Stomach (tissue), 9 donors: ENCODE data around the gene SIM2. TPM values are rescaled to one million over a fixed set of nuclear protein-coding genes. Genes with fewer than 3 reads are reported as not detected.

Source experiments
- DNase-seq, 2 donors: peaks; one replicate each; pipeline versions ENCODE4 v3.0.0 to v3.0.0-alpha.2; 2013 to 2019
- H3K27ac ChIP-seq, 5 donors: fragments of 200-600 bp in 4 of 5; sonication (generic) in 4 of 5; one replicate each; pipeline ENCODE4 v1.5.1; 2013 to 2019; ENCODE audit warnings: mild to moderate bottlenecking in 1 of 5, moderate library complexity in 1 of 5
- H3K27me3 ChIP-seq, 3 donors: fragments of 200-600 bp; sonication (generic); one replicate each; pipeline ENCODE4 v1.5.1; 2017 to 2019; ENCODE audit warnings: mixed run types in 1 of 3
- H3K36me3 ChIP-seq, 4 donors: fragments of 200-600 bp; sonication (generic); 1 replicate in 3 of 4; 2 replicates in 1 of 4; pipeline ENCODE4 v1.5.1; 2016 to 2019
- H3K4me1 ChIP-seq, 4 donors: fragments of 200-600 bp; sonication (generic); one replicate each; pipeline ENCODE4 v1.5.1; 2016 to 2019
- H3K4me3 ChIP-seq, 4 donors: fragments of 200-600 bp; sonication (generic) in 3 of 4; one replicate each; pipeline ENCODE4 v1.5.1; 2016 to 2019; ENCODE audit warnings: mild to moderate bottlenecking in 1 of 4
- H3K9me3 ChIP-seq, 4 donors: fragments of 200-600 bp; sonication (generic); one replicate each; pipeline ENCODE4 v1.5.1; 2016 to 2019
- CTCF ChIP-seq, 7 experiments: fragments of 450-650 bp in 4 of 7; fragments of 200-600 bp in 3 of 7; sonication (generic) in 3 of 7; IDR thresholded peaks; one replicate each; pipeline ENCODE4 v1.5.1; 2016 to 2019; ENCODE audit warnings: antibody characterized with exemption in 7 of 7, control low read depth in 2 of 7, mild to moderate bottlenecking in 1 of 7
- EP300 ChIP-seq: sonication (generic); formaldehyde crosslinking; IDR thresholded peaks from one replicate; pipeline ENCODE4 v1.6.1; 2017; ENCODE audit warnings: antibody characterized with exemption
- POLR2A ChIP-seq, 4 donors: fragments of 450-650 bp; IDR thresholded peaks; one replicate each; pipeline ENCODE4 v1.6.1; 2016; ENCODE audit warnings: antibody characterized with exemption in 4 of 4, control low read depth in 2 of 4, mild to moderate bottlenecking in 1 of 4, moderate library complexity in 1 of 4
- POLR2AphosphoS5 ChIP-seq, 3 donors: sonication (generic); formaldehyde crosslinking; IDR thresholded peaks; one replicate each; pipeline ENCODE4 v1.6.1; 2016; ENCODE audit warnings: antibody characterized with exemption in 3 of 3
- WGBS, 5 donors: extraction: QIAGEN DNeasy Blood & Tissue Kit in 3 of 5; methylation state at CpG; one replicate each; pipeline versions ENCODE4 v1.1.5 to v1.1.7; 2013 to 2018; 5-methylcytosine and 5-hydroxymethylcytosine counted together
- intact Hi-C: fragments of 100-400 bp; cut with DNase I; formaldehyde crosslinking; loops from one replicate; pipeline ENCODE4 v1.15.1; 2023; ENCODE audit warnings: low total_unique reads
- polyA plus RNA-seq, 3 donors: library from polyadenylated mRNA; stranded (reverse); fragments of 200-250 nt; gene quantifications; one replicate each; pipeline ENCODE4 v1.2.3, GENCODE V29; 2013
- total RNA-seq, 5 donors: library from RNA; depleted of rRNA; stranded (reverse); fragments of >200 nt; gene quantifications; one replicate each; pipeline versions ENCODE4 v1.1.0 to v1.2.3, GENCODE V29; 2014 to 2016
- donor health status: healthy with polysubstance abuse.
- donor health status: Bipolar disorder and iron deficiency.
- donor health status: healthy.

SIM2 gene
- total and polyA plus RNA-seq, 8 donors, result 3.3 to 28.3 (median 14.0) TPM; not detected in 1

GRCh38 chr21:36747041-36747814, 48.3 kb downstream of the SIM2 start:
- intact Hi-C loops, result no loop called here
- Histone ChIP-seq H3K4me3 (peak overlapping the region; percentile 28 to 45 (median 33)), H3K4me1 (peaks cover 17 to 37% (median 31%) of the 10 kb centered on the region in 4 donors), H3K27ac (peak overlapping the region; percentile 34 to 65 (median 62)), H3K9me3 (no peaks in the 10 kb centered on the region), H3K36me3 (peaks cover 0 to 29% (median 8%) of the 10 kb centered on the region in 4 donors), H3K27me3 (peaks cover 0 to 47% (median 3%) of the 10 kb centered on the region in 3 donors)
- DNase-seq, result peak in 1 of 2 donors; percentile 67
- WGBS, 5 donors, result 7 to 27% (median 13%) methylated on average over 26 to 62 of the region's 62 CpGs
- TF ChIP-seq CTCF (IDR thresholded peaks at IDR 0.05) (no peak), POLR2AphosphoS5 (IDR thresholded peaks at IDR 0.05) (no peak), EP300 (no peak), POLR2A (IDR thresholded peaks at IDR 0.05) (no peak)

GRCh38 chr21:36747815-36748383, 49.0 kb downstream of the SIM2 start:
- TF ChIP-seq POLR2A (IDR thresholded peaks at IDR 0.05) (no peak), POLR2AphosphoS5 (IDR thresholded peaks at IDR 0.05) (no peak), CTCF (IDR thresholded peaks at IDR 0.05) (no peak), EP300 (no peak)
- DNase-seq, result peak in 1 of 2 donors; percentile 88
- Histone ChIP-seq H3K36me3 (peaks cover 0 to 29% (median 8%) of the 10 kb centered on the region in 4 donors), H3K4me3 (peak overlapping the region; percentile 19 to 45 (median 33)), H3K27ac (peak overlapping the region in 1 of 5 donors; percentile 31), H3K27me3 (peaks cover 0 to 47% (median 3%) of the 10 kb centered on the region in 3 donors), H3K9me3 (no peaks in the 10 kb centered on the region), H3K4me1 (peaks cover 17 to 37% (median 31%) of the 10 kb centered on the region in 4 donors)
- intact Hi-C loops, result no loop called here
- 9 to 40% (median 19%) methylated on average over 41 to 79 of the region's 80 CpGs for WGBS, 5 donors

GRCh38 chr21:36749935-36750575, 51.1 kb downstream of the SIM2 start:
- WGBS, 5 donors, result 71 to 80% (median 77%) methylated on average over 14 of the region's 14 CpGs
- Histone ChIP-seq H3K36me3 (peaks cover 0 to 35% (median 18%) of the 10 kb centered on the region in 4 donors), H3K9me3 (no peaks in the 10 kb centered on the region), H3K4me3 (no peak overlapping the region), H3K27ac (no peak overlapping the region), H3K27me3 (peaks cover 0 to 40% (median 3%) of the 10 kb centered on the region in 3 donors), H3K4me1 (peaks cover 8 to 27% (median 23%) of the 10 kb centered on the region in 4 donors)
- peak in 1 of 2 donors; percentile 90 for DNase-seq
- intact Hi-C loops, result no loop called here
- no peak for TF ChIP-seq POLR2A (IDR thresholded peaks at IDR 0.05)
- no peak for TF ChIP-seq POLR2AphosphoS5 (IDR thresholded peaks at IDR 0.05)
- TF ChIP-seq EP300, result no peak
- TF ChIP-seq CTCF (IDR thresholded peaks at IDR 0.05), result no peak

- Histone ChIP-seq H3K27ac (no peak overlapping the region), H3K36me3 (peaks cover 0 to 40% (median 19%) of the 10 kb centered on the region in 4 donors), H3K4me1 (peaks cover 8 to 22% (median 19%) of the 10 kb centered on the region in 4 donors), H3K4me3 (no peak overlapping the region), H3K27me3 (peaks cover 0 to 35% (median 3%) of the 10 kb centered on the region in 3 donors), H3K9me3 (no peaks in the 10 kb centered on the region)
- 94 to 99% (median 96%) methylated on average over 2 of the region's 2 CpGs for WGBS, 5 donors
- DNase-seq, result no peak
- intact Hi-C loops, result no loop called here
- no peak for TF ChIP-seq POLR2A (IDR thresholded peaks at IDR 0.05)
- TF ChIP-seq POLR2AphosphoS5 (IDR thresholded peaks at IDR 0.05), result no peak
- TF ChIP-seq EP300, result no peak
- TF ChIP-seq CTCF (IDR thresholded peaks at IDR 0.05), result no peak
Measured at GRCh38 chr21:36750576-36750959, 51.7 kb downstream of the SIM2 start.
